Gastroesophageal sphincter (tissue), 4 donors: ENCODE data around the gene ARMCX5. TPM values are rescaled to one million over a fixed set of nuclear protein-coding genes. Genes with fewer than 3 reads are reported as not detected.
A peak's percentile ranks its signal among the peaks of the same experiment; 100 is the strongest.

Experiments
- ATAC-seq: fragments of 150-250 bp; one replicate; pipeline ENCODE4 v1.9.1; 2016; ENCODE audit warnings: mild to moderate bottlenecking, moderate library complexity
- H3K27ac ChIP-seq, 4 donors: fragments of 200-600 bp; sonication (generic) in 3 of 4; 1 replicate in 3 of 4; 2 replicates in 1 of 4; pipeline ENCODE4 v1.5.1; 2016 to 2019
- H3K27me3 ChIP-seq: fragments of 200-600 bp; sonication (generic); one replicate; pipeline ENCODE4 v1.5.1; 2019
- H3K36me3 ChIP-seq, 2 donors: fragments of 200-600 bp; sonication (generic); one replicate each; pipeline ENCODE4 v1.5.1; 2019; ENCODE audit warnings: control low read depth in 1 of 2
- H3K4me1 ChIP-seq, 3 donors: fragments of 200-600 bp; sonication (generic); 1 replicate in 2 of 3; 2 replicates in 1 of 3; pipeline ENCODE4 v1.5.1; 2016 to 2019; ENCODE audit warnings: control low read depth in 2 of 3
- H3K4me3 ChIP-seq, 2 donors: fragments of 200-600 bp; sonication (generic); one replicate each; pipeline ENCODE4 v1.5.1; 2019; ENCODE audit warnings: mild to moderate bottlenecking in 1 of 2, moderate library complexity in 1 of 2
- H3K9me3 ChIP-seq, 3 donors: fragments of 200-600 bp; sonication (generic); one replicate each; pipeline ENCODE4 v1.5.1; 2017 to 2019; ENCODE audit warnings: control low read depth in 2 of 3
- EP300 ChIP-seq: sonication (generic); formaldehyde crosslinking; IDR thresholded peaks from one replicate; pipeline ENCODE4 v1.6.1; 2017; ENCODE audit warnings: antibody characterized with exemption, mild to moderate bottlenecking
- POLR2A ChIP-seq, 2 donors: fragments of 450-650 bp; IDR thresholded peaks; one replicate each; pipeline ENCODE4 v1.6.1; 2017; ENCODE audit warnings: antibody characterized with exemption in 2 of 2, mild to moderate bottlenecking in 2 of 2, moderate library complexity in 1 of 2
- POLR2AphosphoS5 ChIP-seq: sonication (generic); formaldehyde crosslinking; IDR thresholded peaks from one replicate; pipeline ENCODE4 v1.6.1; 2017; ENCODE audit warnings: antibody characterized with exemption
- WGBS, 2 donors: methylation state at CpG; one replicate each; pipeline ENCODE4 v1.1.5; 2018; ENCODE audit warnings: low coverage in 1 of 2; 5-methylcytosine and 5-hydroxymethylcytosine counted together
- total RNA-seq, 4 donors: library from RNA; depleted of rRNA; stranded (reverse); fragments of >200 nt; gene quantifications; one replicate each; pipeline ENCODE4 v1.1.0, GENCODE V29; 2016
- TF ChIP-seq, protein P1 (sequence below), 4 experiments: fragments of 200-600 bp in 2 of 4; fragments of 450-650 bp in 2 of 4; sonication (generic) in 1 of 4; IDR thresholded peaks; one replicate each; pipeline ENCODE4 v1.5.1; 2017 to 2019; ENCODE audit warnings: antibody characterized with exemption in 4 of 4, mild to moderate bottlenecking in 2 of 4, moderate library complexity in 2 of 4

The ARMCX5 gene
- total RNA-seq, 4 donors from 2014 or later: 4.6 to 16.4 (median 10.7) TPM

DNA sequence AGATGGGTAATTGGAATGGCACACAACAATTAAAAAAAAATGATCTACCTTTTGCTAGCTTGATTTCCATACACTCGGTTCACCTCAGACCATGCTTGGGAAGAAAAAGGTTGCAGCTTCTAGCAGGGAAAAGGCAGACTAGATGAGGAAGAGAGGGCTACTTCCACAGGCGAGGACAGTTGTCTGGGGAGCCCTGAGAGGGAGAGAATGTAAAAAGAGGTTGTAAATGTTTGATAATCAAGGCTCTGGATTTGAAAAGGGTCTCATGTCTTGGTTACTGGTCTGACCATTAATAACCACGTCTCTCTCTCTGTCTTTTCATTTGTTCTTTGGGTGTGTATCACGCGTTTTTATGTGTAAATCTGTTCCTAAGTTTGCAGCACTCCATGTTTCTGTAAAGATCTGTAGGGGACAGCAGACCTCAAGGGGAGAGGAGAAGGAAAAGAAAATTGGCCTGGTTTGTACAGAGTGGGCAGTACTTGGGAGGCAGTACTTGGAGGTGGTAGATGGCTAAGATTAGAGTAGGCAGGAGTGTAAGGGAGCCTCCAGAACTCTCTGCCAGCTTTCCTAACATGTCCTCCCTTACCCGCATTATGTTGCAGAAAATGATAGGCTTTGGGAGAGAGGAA is 750 bp downstream of the ARMCX5 start:
- TF ChIP-seq, protein P1, sequence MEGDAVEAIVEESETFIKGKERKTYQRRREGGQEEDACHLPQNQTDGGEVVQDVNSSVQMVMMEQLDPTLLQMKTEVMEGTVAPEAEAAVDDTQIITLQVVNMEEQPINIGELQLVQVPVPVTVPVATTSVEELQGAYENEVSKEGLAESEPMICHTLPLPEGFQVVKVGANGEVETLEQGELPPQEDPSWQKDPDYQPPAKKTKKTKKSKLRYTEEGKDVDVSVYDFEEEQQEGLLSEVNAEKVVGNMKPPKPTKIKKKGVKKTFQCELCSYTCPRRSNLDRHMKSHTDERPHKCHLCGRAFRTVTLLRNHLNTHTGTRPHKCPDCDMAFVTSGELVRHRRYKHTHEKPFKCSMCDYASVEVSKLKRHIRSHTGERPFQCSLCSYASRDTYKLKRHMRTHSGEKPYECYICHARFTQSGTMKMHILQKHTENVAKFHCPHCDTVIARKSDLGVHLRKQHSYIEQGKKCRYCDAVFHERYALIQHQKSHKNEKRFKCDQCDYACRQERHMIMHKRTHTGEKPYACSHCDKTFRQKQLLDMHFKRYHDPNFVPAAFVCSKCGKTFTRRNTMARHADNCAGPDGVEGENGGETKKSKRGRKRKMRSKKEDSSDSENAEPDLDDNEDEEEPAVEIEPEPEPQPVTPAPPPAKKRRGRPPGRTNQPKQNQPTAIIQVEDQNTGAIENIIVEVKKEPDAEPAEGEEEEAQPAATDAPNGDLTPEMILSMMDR (IDR thresholded peaks at IDR 0.05): no peak
- no peak for TF ChIP-seq POLR2AphosphoS5
- TF ChIP-seq POLR2A (IDR thresholded peaks at IDR 0.05): no peak
- TF ChIP-seq EP300: no peak
- Histone ChIP-seq H3K4me3 (peak overlapping the region; percentile 61 to 87), H3K27ac (peak overlapping the region; percentile 40 to 81 (median 71)), H3K36me3 (peaks cover 0 to 4% of the 10 kb centered on the region in 2 donors), H3K9me3 (no peaks in the 10 kb centered on the region), H3K27me3 (no peaks in the 10 kb centered on the region), H3K4me1 (peaks cover 0 to 15% (median 0%) of the 10 kb centered on the region in 3 donors)
- ATAC-seq: no peak
- 3 to 31% methylated on average over 4 to 6 of the region's 6 CpGs for whole genome bisulfite sequencing, 2 donors

DNA sequence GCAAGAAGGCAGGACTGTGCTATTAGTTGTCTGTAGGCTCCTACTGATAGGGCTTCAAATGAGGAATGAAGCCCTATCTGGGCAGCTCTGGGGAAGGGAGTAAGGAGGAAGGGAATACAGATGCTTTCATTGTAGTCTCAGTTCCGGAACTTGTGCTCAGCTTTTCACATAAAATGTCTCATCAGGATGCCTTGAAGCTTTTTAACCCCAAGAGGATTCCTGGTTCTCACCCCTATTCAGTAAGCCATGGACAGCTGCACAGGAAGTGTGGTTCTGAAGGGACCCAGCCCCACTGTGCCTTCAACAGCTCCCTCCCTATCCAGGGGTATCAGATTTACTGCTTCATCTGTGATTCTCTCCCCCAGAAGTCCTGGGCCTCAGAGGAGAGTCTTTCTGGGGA is 5.0 kb downstream of the ARMCX5 start:
- Histone ChIP-seq H3K27ac (no peak overlapping the region), H3K36me3 (peaks cover 0 to 4% of the 10 kb centered on the region in 2 donors), H3K4me3 (no peak overlapping the region), H3K27me3 (no peaks in the 10 kb centered on the region), H3K9me3 (no peaks in the 10 kb centered on the region), H3K4me1 (peaks cover 0 to 15% (median 0%) of the 10 kb centered on the region in 3 donors)
- no peak for ATAC-seq
- 100% methylated on average over 1 of the region's 1 CpG; no CpG with 5 or more reads in 1 of the 2 donors for WGBS, 2 donors
- TF ChIP-seq POLR2AphosphoS5: no peak
- no peak for TF ChIP-seq POLR2A (IDR thresholded peaks at IDR 0.05)
- TF ChIP-seq, protein P1 (IDR thresholded peaks at IDR 0.05): no peak
- TF ChIP-seq EP300: no peak

DNA sequence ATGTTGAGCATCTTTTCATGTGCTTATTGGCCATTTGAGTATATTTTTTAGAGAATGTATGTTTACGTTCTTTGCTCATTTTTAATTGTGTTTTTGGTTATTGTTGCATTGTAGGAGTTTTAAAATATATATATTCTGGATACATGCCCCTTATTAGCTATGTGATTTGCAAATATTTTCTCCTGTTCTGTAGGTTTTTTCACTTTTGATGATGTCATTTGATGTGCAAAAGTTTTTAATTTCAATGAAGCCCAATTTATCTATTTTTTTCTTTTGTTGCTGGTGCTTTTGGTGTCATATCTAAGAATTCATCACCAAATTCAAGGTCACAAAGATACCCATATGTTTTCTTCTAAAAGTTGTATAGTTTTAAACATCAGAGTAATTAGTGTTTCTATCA is 6.8 kb downstream of the ARMCX5 start:
- Histone ChIP-seq H3K36me3 (peaks cover 0 to 8% of the 10 kb centered on the region in 2 donors), H3K4me1 (peaks cover 0 to 5% (median 0%) of the 10 kb centered on the region in 3 donors), H3K27ac (no peak overlapping the region), H3K9me3 (no peaks in the 10 kb centered on the region), H3K4me3 (no peak overlapping the region), H3K27me3 (no peaks in the 10 kb centered on the region)
- WGBS, 2 donors: 90 to 100% methylated on average over 1 of the region's 1 CpG
- no peak for ATAC-seq
- TF ChIP-seq EP300 (no peak), POLR2AphosphoS5 (no peak), POLR2A (IDR thresholded peaks at IDR 0.05) (no peak)
- TF ChIP-seq, protein P1 (IDR thresholded peaks at IDR 0.05): no peak

DNA sequence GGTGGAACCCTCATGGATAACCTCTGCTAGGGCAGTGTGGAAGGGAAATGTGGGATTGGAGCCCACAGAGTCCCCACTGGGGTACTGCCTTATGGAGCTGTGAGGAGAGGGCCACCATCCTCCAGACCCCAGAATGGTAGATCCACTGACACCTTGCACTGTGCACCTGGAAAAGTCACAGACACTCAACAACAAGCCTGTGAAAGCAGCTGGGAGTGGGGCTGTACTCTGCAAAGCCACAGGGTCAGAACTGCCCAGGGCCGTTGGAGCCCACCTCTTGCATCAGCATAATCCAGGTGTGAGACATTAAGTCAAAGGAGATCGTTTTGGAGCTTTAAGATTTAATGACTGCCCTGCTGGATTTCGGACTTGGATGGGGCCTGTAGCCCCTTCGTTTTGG is 11.6 kb downstream of the ARMCX5 start:
- no peak overlapping the region for H3K4me3 ChIP-seq
- 91 to 100% methylated on average over 1 to 4 of the region's 4 CpGs for WGBS, 2 donors
- H3K4me1 ChIP-seq: no peaks in the 10 kb centered on the region
- no peaks in the 10 kb centered on the region for H3K9me3 ChIP-seq
- no peaks in the 10 kb centered on the region for H3K27me3 ChIP-seq
- H3K36me3 ChIP-seq: peaks cover 0 to 4% of the 10 kb centered on the region in 2 donors
- no peak overlapping the region for H3K27ac ChIP-seq
- ATAC-seq: no peak
- no peak for TF ChIP-seq EP300
- TF ChIP-seq POLR2A (IDR thresholded peaks at IDR 0.05): no peak
- no peak for TF ChIP-seq POLR2AphosphoS5
- TF ChIP-seq, protein P1 (IDR thresholded peaks at IDR 0.05): no peak

DNA sequence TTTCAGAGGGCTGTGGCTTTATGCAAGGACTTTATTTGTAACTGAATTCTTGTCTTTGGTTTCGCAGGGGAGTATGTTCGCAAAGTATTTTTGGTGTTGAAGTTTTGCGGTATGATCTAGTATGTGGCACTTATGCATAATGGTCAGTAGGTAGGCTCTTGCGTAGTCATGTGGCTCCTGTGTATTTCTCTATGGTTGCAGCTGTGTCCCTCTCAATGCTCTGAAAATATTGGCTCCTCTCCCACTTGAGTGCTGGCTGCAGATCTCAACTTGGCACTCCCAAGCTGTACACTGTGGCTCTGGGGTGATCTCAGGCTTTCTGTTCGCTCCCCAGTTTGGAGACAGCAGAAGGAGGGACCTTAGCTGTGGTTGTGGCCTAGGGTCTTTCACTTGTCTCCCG is 24.8 kb downstream of the ARMCX5 start:
- Histone ChIP-seq H3K4me3 (no peak overlapping the region), H3K4me1 (peaks cover 0 to 6% (median 0%) of the 10 kb centered on the region in 3 donors), H3K27me3 (no peaks in the 10 kb centered on the region), H3K27ac (no peak overlapping the region), H3K36me3 (no peaks in the 10 kb centered on the region), H3K9me3 (no peaks in the 10 kb centered on the region)
- TF ChIP-seq EP300 (no peak), POLR2A (IDR thresholded peaks at IDR 0.05) (no peak), POLR2AphosphoS5 (no peak)
- TF ChIP-seq, protein P1 (IDR thresholded peaks at IDR 0.05): no peak
- no peak for ATAC-seq
- WGBS, 2 donors: 82 to 87% methylated on average over 2 to 4 of the region's 6 CpGs
